ENCODE results near the gene PHKA1. TPM values are rescaled to one million over a fixed set of nuclear protein-coding genes. Genes with fewer than 3 reads are reported as not detected.

Gene PHKA1
- total RNA-seq, 1 donor from 2014 or later = 3.1 TPM

DNA sequence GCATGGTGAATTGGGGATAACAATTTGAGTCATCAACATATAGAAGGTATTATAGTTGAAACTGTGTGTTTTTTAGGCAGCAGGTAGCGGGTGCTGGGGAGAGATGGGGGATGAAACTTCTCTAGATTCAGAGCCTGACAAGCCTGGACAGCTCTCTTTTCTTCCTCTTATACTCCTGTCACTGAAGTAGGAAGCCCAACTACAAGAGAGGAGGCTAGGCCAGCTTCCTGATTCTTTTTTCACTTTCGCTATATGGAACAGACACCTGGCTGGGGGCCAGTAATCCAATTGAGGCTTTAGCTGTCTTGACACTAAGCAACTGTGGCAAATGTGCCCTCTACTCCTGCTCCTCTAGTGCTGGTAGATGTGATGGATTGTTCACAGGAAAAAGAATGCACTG lies 69.2 kb downstream of the PHKA1 start:
- DNase-seq = no peak
- TF ChIP-seq, protein P1, sequence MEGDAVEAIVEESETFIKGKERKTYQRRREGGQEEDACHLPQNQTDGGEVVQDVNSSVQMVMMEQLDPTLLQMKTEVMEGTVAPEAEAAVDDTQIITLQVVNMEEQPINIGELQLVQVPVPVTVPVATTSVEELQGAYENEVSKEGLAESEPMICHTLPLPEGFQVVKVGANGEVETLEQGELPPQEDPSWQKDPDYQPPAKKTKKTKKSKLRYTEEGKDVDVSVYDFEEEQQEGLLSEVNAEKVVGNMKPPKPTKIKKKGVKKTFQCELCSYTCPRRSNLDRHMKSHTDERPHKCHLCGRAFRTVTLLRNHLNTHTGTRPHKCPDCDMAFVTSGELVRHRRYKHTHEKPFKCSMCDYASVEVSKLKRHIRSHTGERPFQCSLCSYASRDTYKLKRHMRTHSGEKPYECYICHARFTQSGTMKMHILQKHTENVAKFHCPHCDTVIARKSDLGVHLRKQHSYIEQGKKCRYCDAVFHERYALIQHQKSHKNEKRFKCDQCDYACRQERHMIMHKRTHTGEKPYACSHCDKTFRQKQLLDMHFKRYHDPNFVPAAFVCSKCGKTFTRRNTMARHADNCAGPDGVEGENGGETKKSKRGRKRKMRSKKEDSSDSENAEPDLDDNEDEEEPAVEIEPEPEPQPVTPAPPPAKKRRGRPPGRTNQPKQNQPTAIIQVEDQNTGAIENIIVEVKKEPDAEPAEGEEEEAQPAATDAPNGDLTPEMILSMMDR (IDR thresholded peaks at IDR 0.05; ENCODE audit: partially characterized antibody, unreplicated experiment) = no peak
- Mint-ChIP-seq H3K27ac (ENCODE audit: unreplicated experiment) (no peak overlapping the region), H3K4me1 (ENCODE audit: low read depth, unreplicated experiment) (no peaks in the 10 kb centered on the region), H3K27me3 (ENCODE audit: unreplicated experiment) (no peaks in the 10 kb centered on the region), H3K36me3 (ENCODE audit: unreplicated experiment) (no peaks in the 10 kb centered on the region), H3K9me3 (ENCODE audit: unreplicated experiment) (no peaks in the 10 kb centered on the region), H3K4me3 (ENCODE audit: unreplicated experiment) (no peak overlapping the region)

DNA sequence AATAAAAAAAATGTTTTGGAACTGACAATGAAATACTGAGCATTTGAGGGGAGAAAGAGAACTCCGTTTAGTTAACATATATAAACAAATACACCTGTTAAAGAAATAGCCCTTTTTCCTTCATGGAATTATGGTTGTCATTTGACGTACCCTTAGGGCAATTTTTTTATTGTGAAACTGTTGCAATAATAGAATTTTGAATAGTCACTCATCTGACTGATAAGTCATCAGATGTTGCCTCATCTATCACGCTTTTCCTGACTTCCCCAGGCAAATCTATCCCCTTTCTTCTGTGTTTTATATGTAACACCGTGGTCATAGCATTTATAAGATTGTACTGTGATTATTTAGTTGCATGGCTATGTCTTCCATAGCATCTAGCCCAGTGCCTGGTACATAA lies 72.5 kb downstream of the PHKA1 start:
- Mint-ChIP-seq H3K27me3 (ENCODE audit: unreplicated experiment) (no peaks in the 10 kb centered on the region), H3K36me3 (ENCODE audit: unreplicated experiment) (no peaks in the 10 kb centered on the region), H3K4me3 (ENCODE audit: unreplicated experiment) (no peak overlapping the region), H3K4me1 (ENCODE audit: low read depth, unreplicated experiment) (no peaks in the 10 kb centered on the region), H3K27ac (ENCODE audit: unreplicated experiment) (no peak overlapping the region), H3K9me3 (ENCODE audit: unreplicated experiment) (no peaks in the 10 kb centered on the region)
- TF ChIP-seq, protein P1 (IDR thresholded peaks at IDR 0.05; ENCODE audit: partially characterized antibody, unreplicated experiment) = no peak
- no peak for DNase-seq

DNA sequence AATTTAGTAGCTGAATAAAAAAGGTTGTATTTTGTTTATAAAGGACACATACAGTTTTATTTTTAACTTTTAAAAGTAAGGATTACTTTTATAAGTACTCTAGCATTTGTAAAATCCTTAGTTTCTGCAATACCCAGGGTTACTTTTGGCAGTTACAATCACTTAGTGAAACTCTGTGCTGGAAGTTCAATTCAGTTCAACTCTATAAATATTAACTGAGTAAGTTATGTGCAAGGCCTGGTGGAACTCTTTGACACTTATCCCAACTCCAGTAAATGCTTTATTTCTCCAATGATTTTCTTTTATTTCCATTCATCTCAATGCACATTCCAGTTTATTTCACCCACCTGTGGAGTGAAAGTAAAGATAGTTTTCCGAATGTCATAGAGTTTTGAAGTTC lies 78.2 kb downstream of the PHKA1 start:
- TF ChIP-seq, protein P1 (IDR thresholded peaks at IDR 0.05; ENCODE audit: partially characterized antibody, unreplicated experiment) = no peak
- Mint-ChIP-seq H3K36me3 (ENCODE audit: unreplicated experiment) (no peaks in the 10 kb centered on the region), H3K4me3 (ENCODE audit: unreplicated experiment) (no peak overlapping the region), H3K27me3 (ENCODE audit: unreplicated experiment) (no peaks in the 10 kb centered on the region), H3K4me1 (ENCODE audit: low read depth, unreplicated experiment) (no peaks in the 10 kb centered on the region), H3K9me3 (ENCODE audit: unreplicated experiment) (no peaks in the 10 kb centered on the region), H3K27ac (ENCODE audit: unreplicated experiment) (no peak overlapping the region)
- no peak for DNase-seq

- Mint-ChIP-seq H3K27ac (ENCODE audit: unreplicated experiment) (no peak overlapping the region), H3K36me3 (ENCODE audit: unreplicated experiment) (no peaks in the 10 kb centered on the region), H3K4me1 (ENCODE audit: low read depth, unreplicated experiment) (no peaks in the 10 kb centered on the region), H3K4me3 (ENCODE audit: unreplicated experiment) (no peak overlapping the region), H3K9me3 (ENCODE audit: unreplicated experiment) (no peaks in the 10 kb centered on the region), H3K27me3 (ENCODE audit: unreplicated experiment) (no peaks in the 10 kb centered on the region)
- no peak for DNase-seq
- TF ChIP-seq, protein P1 (IDR thresholded peaks at IDR 0.05; ENCODE audit: partially characterized antibody, unreplicated experiment) = no peak
Observed at GRCh38 chrX:72634331-72634730, 79.8 kb downstream of the PHKA1 start.

- DNase-seq = no peak
- Mint-ChIP-seq H3K4me3 (ENCODE audit: unreplicated experiment) (no peak overlapping the region), H3K27me3 (ENCODE audit: unreplicated experiment) (peaks cover under 1% of the 10 kb centered on the region), H3K36me3 (ENCODE audit: unreplicated experiment) (no peaks in the 10 kb centered on the region), H3K9me3 (ENCODE audit: unreplicated experiment) (no peaks in the 10 kb centered on the region), H3K4me1 (ENCODE audit: low read depth, unreplicated experiment) (no peaks in the 10 kb centered on the region), H3K27ac (ENCODE audit: unreplicated experiment) (no peak overlapping the region)
- TF ChIP-seq, protein P1 (IDR thresholded peaks at IDR 0.05; ENCODE audit: partially characterized antibody, unreplicated experiment) = no peak
Observed at GRCh38 chrX:72630185-72630584, 83.9 kb downstream of the PHKA1 start.
